ENCODE results near the gene AVPI1. TPM values are rescaled to one million over a fixed set of nuclear protein-coding genes. Genes with fewer than 3 reads are reported as not detected.

The AVPI1 gene
- total and polyA plus RNA-seq, 2 of the 13 experiments (the other 11 are each of a cell fraction or from before 2014, with no cell fraction given), result 39.8 to 61.2 TPM

DNA sequence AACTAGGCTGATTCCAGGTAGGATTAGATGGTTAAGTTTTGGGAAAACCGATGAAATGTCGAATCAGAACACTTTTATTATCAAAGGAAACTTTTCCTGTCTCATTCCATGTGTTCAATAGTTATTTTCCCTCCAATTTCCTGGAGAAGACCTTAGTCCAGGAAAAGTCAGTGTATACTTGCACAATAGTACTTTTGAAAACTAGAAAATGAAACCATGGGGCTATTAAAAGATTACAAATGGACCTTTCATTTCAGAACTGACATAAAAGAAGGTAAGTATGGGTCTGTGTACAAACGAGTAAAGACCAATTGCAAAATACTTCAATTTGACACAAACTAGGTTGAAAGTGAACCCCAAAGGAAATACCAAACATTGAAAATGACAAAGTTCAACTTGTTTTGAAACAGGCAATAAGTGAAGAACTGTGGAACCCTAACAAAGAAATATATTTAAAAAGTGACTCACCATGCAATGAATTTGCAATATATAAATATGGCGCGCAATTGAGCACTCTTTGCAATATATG is 2.1 kb downstream of the AVPI1 start (continued):
- TF ChIP-seq, protein P1, sequence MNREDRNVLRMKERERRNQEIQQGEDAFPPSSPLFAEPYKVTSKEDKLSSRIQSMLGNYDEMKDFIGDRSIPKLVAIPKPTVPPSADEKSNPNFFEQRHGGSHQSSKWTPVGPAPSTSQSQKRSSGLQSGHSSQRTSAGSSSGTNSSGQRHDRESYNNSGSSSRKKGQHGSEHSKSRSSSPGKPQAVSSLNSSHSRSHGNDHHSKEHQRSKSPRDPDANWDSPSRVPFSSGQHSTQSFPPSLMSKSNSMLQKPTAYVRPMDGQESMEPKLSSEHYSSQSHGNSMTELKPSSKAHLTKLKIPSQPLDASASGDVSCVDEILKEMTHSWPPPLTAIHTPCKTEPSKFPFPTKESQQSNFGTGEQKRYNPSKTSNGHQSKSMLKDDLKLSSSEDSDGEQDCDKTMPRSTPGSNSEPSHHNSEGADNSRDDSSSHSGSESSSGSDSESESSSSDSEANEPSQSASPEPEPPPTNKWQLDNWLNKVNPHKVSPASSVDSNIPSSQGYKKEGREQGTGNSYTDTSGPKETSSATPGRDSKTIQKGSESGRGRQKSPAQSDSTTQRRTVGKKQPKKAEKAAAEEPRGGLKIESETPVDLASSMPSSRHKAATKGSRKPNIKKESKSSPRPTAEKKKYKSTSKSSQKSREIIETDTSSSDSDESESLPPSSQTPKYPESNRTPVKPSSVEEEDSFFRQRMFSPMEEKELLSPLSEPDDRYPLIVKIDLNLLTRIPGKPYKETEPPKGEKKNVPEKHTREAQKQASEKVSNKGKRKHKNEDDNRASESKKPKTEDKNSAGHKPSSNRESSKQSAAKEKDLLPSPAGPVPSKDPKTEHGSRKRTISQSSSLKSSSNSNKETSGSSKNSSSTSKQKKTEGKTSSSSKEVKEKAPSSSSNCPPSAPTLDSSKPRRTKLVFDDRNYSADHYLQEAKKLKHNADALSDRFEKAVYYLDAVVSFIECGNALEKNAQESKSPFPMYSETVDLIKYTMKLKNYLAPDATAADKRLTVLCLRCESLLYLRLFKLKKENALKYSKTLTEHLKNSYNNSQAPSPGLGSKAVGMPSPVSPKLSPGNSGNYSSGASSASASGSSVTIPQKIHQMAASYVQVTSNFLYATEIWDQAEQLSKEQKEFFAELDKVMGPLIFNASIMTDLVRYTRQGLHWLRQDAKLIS (CRISPR knock-in tag; IDR thresholded peaks at IDR 0.05), result no peak
- TF ChIP-seq ZNF350 (CRISPR knock-in tag; IDR thresholded peaks at IDR 0.05; ENCODE audit: borderline replicate concordance, low read depth), result no peak
- no peak for TF ChIP-seq ZNF160 (CRISPR knock-in tag; IDR thresholded peaks at IDR 0.05)
- no peak for TF ChIP-seq ZNF629 (CRISPR knock-in tag; conservative IDR thresholded peaks at IDR 0.05)
- no peak for TF ChIP-seq JDP2 (CRISPR knock-in tag; IDR thresholded peaks at IDR 0.05; ENCODE audit: borderline replicate concordance)
- TF ChIP-seq, protein P2, sequence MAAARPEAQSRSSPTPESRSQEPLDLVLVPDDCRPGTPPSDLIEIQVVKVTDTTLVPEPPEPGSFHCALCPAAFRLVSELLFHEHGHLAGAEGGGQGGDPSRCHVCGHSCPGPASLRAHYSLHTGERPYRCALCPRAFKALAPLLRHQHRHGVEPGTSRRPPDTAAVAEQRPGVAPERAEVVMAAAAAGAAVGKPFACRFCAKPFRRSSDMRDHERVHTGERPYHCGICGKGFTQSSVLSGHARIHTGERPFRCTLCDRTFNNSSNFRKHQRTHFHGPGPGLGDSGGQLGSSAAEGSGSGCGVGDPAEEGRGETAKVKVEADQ (CRISPR knock-in tag; IDR thresholded peaks at IDR 0.05; ENCODE audit: borderline replicate concordance), result 0 out of 2 replicates have a peak, but pooled peaks have one; percentile 21
- TF ChIP-seq, protein P3, sequence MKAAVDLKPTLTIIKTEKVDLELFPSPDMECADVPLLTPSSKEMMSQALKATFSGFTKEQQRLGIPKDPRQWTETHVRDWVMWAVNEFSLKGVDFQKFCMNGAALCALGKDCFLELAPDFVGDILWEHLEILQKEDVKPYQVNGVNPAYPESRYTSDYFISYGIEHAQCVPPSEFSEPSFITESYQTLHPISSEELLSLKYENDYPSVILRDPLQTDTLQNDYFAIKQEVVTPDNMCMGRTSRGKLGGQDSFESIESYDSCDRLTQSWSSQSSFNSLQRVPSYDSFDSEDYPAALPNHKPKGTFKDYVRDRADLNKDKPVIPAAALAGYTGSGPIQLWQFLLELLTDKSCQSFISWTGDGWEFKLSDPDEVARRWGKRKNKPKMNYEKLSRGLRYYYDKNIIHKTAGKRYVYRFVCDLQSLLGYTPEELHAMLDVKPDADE (CRISPR knock-in tag; IDR thresholded peaks at IDR 0.05), result no peak
- TF ChIP-seq, protein P4, sequence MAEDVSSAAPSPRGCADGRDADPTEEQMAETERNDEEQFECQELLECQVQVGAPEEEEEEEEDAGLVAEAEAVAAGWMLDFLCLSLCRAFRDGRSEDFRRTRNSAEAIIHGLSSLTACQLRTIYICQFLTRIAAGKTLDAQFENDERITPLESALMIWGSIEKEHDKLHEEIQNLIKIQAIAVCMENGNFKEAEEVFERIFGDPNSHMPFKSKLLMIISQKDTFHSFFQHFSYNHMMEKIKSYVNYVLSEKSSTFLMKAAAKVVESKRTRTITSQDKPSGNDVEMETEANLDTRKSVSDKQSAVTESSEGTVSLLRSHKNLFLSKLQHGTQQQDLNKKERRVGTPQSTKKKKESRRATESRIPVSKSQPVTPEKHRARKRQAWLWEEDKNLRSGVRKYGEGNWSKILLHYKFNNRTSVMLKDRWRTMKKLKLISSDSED (CRISPR knock-in tag; IDR thresholded peaks at IDR 0.05), result no peak
- TF ChIP-seq HNF4A (CRISPR knock-in tag; IDR thresholded peaks at IDR 0.05), result peak; percentile 71
- TF ChIP-seq CBFB (CRISPR knock-in tag; IDR thresholded peaks at IDR 0.05), result no peak
- no peak for TF ChIP-seq ZNF432 (CRISPR knock-in tag; IDR thresholded peaks at IDR 0.05; ENCODE audit: borderline replicate concordance)
- TF ChIP-seq, protein P5, sequence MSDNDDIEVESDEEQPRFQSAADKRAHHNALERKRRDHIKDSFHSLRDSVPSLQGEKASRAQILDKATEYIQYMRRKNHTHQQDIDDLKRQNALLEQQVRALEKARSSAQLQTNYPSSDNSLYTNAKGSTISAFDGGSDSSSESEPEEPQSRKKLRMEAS (IDR thresholded peaks at IDR 0.05), result peak; percentile 74
- TF ChIP-seq MTA3 (CRISPR knock-in tag; IDR thresholded peaks at IDR 0.05), result no peak
- no peak for TF ChIP-seq MXD4 (CRISPR knock-in tag; IDR thresholded peaks at IDR 0.05)
- TF ChIP-seq, protein P6, sequence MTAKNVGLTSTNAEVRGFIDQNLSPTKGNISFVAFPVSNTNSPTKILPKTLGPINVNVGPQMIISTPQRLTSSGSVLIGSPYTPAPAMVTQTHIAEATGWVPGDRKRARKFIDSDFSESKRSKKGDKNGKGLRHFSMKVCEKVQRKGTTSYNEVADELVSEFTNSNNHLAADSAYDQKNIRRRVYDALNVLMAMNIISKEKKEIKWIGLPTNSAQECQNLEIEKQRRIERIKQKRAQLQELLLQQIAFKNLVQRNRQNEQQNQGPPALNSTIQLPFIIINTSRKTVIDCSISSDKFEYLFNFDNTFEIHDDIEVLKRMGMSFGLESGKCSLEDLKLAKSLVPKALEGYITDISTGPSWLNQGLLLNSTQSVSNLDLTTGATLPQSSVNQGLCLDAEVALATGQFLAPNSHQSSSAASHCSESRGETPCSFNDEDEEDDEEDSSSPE (CRISPR knock-in tag; IDR thresholded peaks at IDR 0.05), result peak; percentile 83
- peak; percentile 40; the same call in 1 of the 2 replicates for TF ChIP-seq RBFOX2 (IDR thresholded peaks at IDR 0.05; ENCODE audit: low read depth, low read length)
- no peak for TF ChIP-seq PAF1 (CRISPR knock-in tag; IDR thresholded peaks at IDR 0.05)
- TF ChIP-seq, protein P7, sequence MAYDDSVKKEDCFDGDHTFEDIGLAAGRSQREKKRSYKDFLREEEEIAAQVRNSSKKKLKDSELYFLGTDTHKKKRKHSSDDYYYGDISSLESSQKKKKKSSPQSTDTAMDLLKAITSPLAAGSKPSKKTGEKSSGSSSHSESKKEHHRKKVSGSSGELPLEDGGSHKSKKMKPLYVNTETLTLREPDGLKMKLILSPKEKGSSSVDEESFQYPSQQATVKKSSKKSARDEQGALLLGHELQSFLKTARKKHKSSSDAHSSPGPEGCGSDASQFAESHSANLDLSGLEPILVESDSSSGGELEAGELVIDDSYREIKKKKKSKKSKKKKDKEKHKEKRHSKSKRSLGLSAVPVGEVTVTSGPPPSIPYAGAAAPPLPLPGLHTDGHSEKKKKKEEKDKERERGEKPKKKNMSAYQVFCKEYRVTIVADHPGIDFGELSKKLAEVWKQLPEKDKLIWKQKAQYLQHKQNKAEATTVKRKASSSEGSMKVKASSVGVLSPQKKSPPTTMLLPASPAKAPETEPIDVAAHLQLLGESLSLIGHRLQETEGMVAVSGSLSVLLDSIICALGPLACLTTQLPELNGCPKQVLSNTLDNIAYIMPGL (CRISPR knock-in tag; IDR thresholded peaks at IDR 0.05; ENCODE audit: borderline replicate concordance in 1 of 2, low read depth in 1 of 2), result peak in 1 of 2 experiments; percentile 13; a peak in 2 of 4 replicates
- TF ChIP-seq SOX6 (IDR thresholded peaks at IDR 0.05), result no peak
- peak; percentile 60; the same call in 1 of the 2 replicates for TF ChIP-seq SOX6 (CRISPR knock-in tag; IDR thresholded peaks at IDR 0.05)

Data from HepG2 (cell line).